Endothelial cell of umbilical vein (primary cell): ENCODE data around the gene HNRNPA2B1. TPM values are rescaled to one million over a fixed set of nuclear protein-coding genes. Genes with fewer than 3 reads are reported as not detected.
A peak's percentile ranks its signal among the peaks of the same experiment; 100 is the strongest.

Source experiments
- BruUV-seq: library from RNA; stranded (reverse); fragments of 400-500 nt; replicated peaks from 2 replicates; lab custom pipeline; 2021; lab: Mats Ljungman, UMichigan
- CTCF ChIA-PET: fragments of 300-600, 350-600 bp; sonication (Branson Sonifier 250); formaldehyde crosslinking; loops from one replicate; lab custom pipeline; 2021; ENCODE audit warnings: antibody characterized with exemption, inconsistent platforms; lab: Charles Lee
- POLR2A ChIA-PET: fragments of 300-600, 350-600 bp; sonication (Branson Sonifier 250); formaldehyde crosslinking; loops from one replicate; lab custom pipeline; 2021; ENCODE audit warnings: antibody characterized with exemption, inconsistent platforms; lab: Charles Lee
- DNase-seq: peaks from one replicate; pipeline ENCODE4 v3.0.0-alpha.2; 2011; ENCODE audit warnings: low read depth, low spot score
- FAIRE-seq: peaks from 2 replicates; lab custom pipeline; 2011; peaks lifted over from hg19 to GRCh38; lab: Jason Lieb, UNC
- H2AFZ ChIP-seq: 2 replicates; pipeline ENCODE4 v1.6.0; 2012; ENCODE audit warnings: low read depth, low read length, control low read depth, inconsistent platforms
- H3K27ac ChIP-seq: 2 replicates; pipeline ENCODE4 v1.5.1; 2011; ENCODE audit warnings: low read depth, mild to moderate bottlenecking, control low read depth, low read length, moderate library complexity; ENCODE audit not compliant: insufficient read depth
- H3K27me3 ChIP-seq, 2 experiments: 2 replicates each; pipeline versions ENCODE4 v1.6.0 to v1.6.1; 2011; ENCODE audit warnings: low read length in 2 of 2, mixed read lengths in 1 of 2; ENCODE audit not compliant: control insufficient read depth in 2 of 2, insufficient read depth in 2 of 2
- H3K36me3 ChIP-seq, 2 experiments: 2 replicates in 1 of 2; 3 replicates in 1 of 2; pipeline ENCODE4 v1.5.1; 2011; ENCODE audit warnings: low read length in 2 of 2, mild to moderate bottlenecking in 1 of 2, moderate library complexity in 1 of 2; ENCODE audit not compliant: control insufficient read depth in 2 of 2, insufficient read depth in 2 of 2; ENCODE audit errors: extremely low read depth in 1 of 2
- H3K4me1 ChIP-seq: 3 replicates; pipeline ENCODE4 v1.5.1; 2011; ENCODE audit warnings: mild to moderate bottlenecking, low read length; ENCODE audit not compliant: control insufficient read depth, insufficient read depth; ENCODE audit errors: extremely low read depth
- H3K4me2 ChIP-seq: 2 replicates; pipeline ENCODE4 v1.6.1; 2011; ENCODE audit warnings: low read length, control low read depth, mixed read lengths; ENCODE audit not compliant: insufficient read depth
- H3K4me3 ChIP-seq, 3 experiments: fragments of 200-600 bp in 1 of 3; sonication (generic), shearing (Covaris generic) in 1 of 3; replicated peaks in 1 of 3; 2 replicates each; pipeline ENCODE4 v1.5.1; 2011 to 2016; ENCODE audit warnings: control low read depth in 3 of 3, low read length in 3 of 3, mild to moderate bottlenecking in 2 of 3, inconsistent platforms in 1 of 3, low read depth in 1 of 3, moderate library complexity in 1 of 3; ENCODE audit not compliant: insufficient read depth in 1 of 3
- H3K79me2 ChIP-seq: 2 replicates; pipeline ENCODE4 v1.6.0; 2012; ENCODE audit warnings: low read length, inconsistent platforms; ENCODE audit not compliant: control insufficient read depth, insufficient read depth
- H3K9ac ChIP-seq: replicated peaks from 2 replicates; pipeline ENCODE3; 2011; ENCODE audit warnings: low read length, control low read depth; ENCODE audit not compliant: insufficient read depth; ENCODE audit errors: extremely low read depth
- H3K9me1 ChIP-seq: replicated peaks from 3 replicates; pipeline ENCODE4 v1.6.0; 2011; ENCODE audit warnings: mild to moderate bottlenecking, low read length; ENCODE audit not compliant: control insufficient read depth, insufficient read depth; ENCODE audit errors: extremely low read depth
- H3K9me3 ChIP-seq: replicated peaks from 2 replicates; pipeline ENCODE4 v1.5.1; 2012; ENCODE audit warnings: low read length, inconsistent platforms; ENCODE audit not compliant: control insufficient read depth, insufficient read depth
- H4K20me1 ChIP-seq: replicated peaks from 2 replicates; pipeline ENCODE3; 2011; ENCODE audit warnings: mild to moderate bottlenecking, low read length; ENCODE audit not compliant: control insufficient read depth, insufficient read depth; ENCODE audit errors: extremely low read depth
- EZH2 ChIP-seq: IDR thresholded peaks from 2 replicates; pipeline ENCODE4 v1.6.1; 2012; ENCODE audit warnings: borderline replicate concordance, low read depth, mild to moderate bottlenecking, moderate library complexity, low read length, inconsistent platforms; ENCODE audit not compliant: severe bottlenecking
- FOS ChIP-seq: IDR thresholded peaks from 2 replicates; pipeline ENCODE4 v1.6.1; 2011; ENCODE audit warnings: mild to moderate bottlenecking, low read length, moderate library complexity, borderline replicate concordance; ENCODE audit not compliant: insufficient read depth
- GATA2 ChIP-seq: IDR thresholded peaks from 2 replicates; pipeline ENCODE4 v1.7.0; 2011; ENCODE audit warnings: low read depth, mild to moderate bottlenecking, moderate library complexity, mixed read lengths, low read length; ENCODE audit not compliant: insufficient read length, insufficient read depth
- JUN ChIP-seq: IDR thresholded peaks from 2 replicates; pipeline ENCODE4 v1.6.1; 2011; ENCODE audit warnings: borderline replicate concordance, low read depth; ENCODE audit not compliant: insufficient read length, insufficient read depth
- MYC ChIP-seq: IDR thresholded peaks from one replicate; pipeline ENCODE4 v1.6.1; 2011; ENCODE audit warnings: mild to moderate bottlenecking, low read depth, low read length
- POLR2A ChIP-seq: IDR thresholded peaks from 2 replicates; pipeline ENCODE4 v1.6.1; 2012; ENCODE audit warnings: low read depth, mild to moderate bottlenecking, control low read depth, low read length
- POLR2AphosphoS5 ChIP-seq: IDR thresholded peaks from 2 replicates; pipeline ENCODE4 v1.6.1; 2012; ENCODE audit warnings: low read depth, mild to moderate bottlenecking, control low read depth, low read length, moderate library complexity; ENCODE audit not compliant: insufficient read depth
- dilution Hi-C: fragments of 300-500 bp; cut with MboI; formaldehyde crosslinking; loops from one replicate; pipeline ENCODE4 v1.15.0; 2019; ENCODE audit warnings: low sequenced_read_pairs; ENCODE audit not compliant: extremely low pct_ligation_motif_present
- intact Hi-C: fragments of 100-400 bp; cut with micrococcal nuclease; formaldehyde crosslinking; loops from one replicate; pipeline ENCODE4 v1.10.0; 2022
- polyA plus RNA-seq, 4 experiments: library from polyadenylated mRNA; depleted of rRNA in 3 of 4; stranded (reverse) in 3 of 4; unstranded in 1 of 4; fragments of >200 nt; gene quantifications; 2 replicates each; pipeline versions ENCODE4 v1.2.1 to v1.2.3, GENCODE V29; 2011 to 2012; ENCODE audit warnings: missing spikeins in 1 of 4
- total RNA-seq: library from RNA; stranded (reverse); gene quantifications from 2 replicates; pipeline ENCODE4 v1.2.3, GENCODE V29; 2021
- TF ChIP-seq, protein P1 (sequence below): IDR thresholded peaks from 2 replicates; pipeline ENCODE4 v1.6.1; 2011; ENCODE audit not compliant: insufficient read depth, insufficient read length
- TF ChIP-seq, protein P2 (sequence below), 2 donors: IDR thresholded peaks; 1 replicate in 1 of 2; 2 replicates in 1 of 2; pipeline ENCODE4 v1.5.1; 2011; ENCODE audit warnings: low read length in 2 of 2, mild to moderate bottlenecking in 2 of 2, moderate library complexity in 2 of 2, control low read depth in 1 of 2, inconsistent platforms in 1 of 2, low read depth in 1 of 2; ENCODE audit not compliant: insufficient read depth in 1 of 2; ENCODE audit errors: extremely low read depth in 1 of 2

The HNRNPA2B1 gene
- total and polyA plus RNA-seq, 2 donors (not counting 3 experiments of a cell fraction or from before 2014, with no cell fraction given), result 198 to 703 TPM

DNA sequence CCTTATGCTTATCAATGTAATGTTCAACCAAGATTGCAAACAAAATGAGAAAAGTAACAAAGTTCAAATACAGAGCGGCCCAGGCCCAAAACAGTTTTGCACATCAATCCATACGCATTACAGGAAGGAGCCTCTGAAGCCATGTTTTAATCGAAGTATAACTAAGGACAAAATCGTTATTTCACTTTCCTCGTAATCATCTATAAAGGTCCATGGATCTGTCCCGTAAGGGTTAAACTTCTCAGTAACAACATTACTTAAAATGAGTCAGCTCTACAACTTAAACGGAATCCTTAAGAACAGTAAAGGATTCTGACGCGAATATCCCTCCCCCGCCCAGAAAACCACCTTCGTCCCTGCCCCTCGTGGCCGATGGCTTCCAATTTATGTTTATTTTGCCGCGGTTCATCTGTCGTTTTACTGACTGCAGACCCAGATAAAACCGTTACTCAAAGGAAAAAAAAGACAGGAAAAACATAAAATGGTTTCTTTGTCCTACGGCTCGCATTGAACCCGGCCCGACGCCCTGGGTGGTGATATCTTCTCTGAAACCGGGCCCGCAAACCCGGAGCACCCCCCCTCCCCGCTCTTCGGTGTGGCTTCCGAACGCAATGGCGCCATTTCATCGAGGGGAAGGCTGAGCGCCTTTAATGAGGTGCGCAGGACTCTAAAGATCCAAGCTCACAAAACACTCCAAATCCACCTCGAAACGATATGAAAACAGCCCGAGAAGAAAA, 1.1 kb downstream of the HNRNPA2B1 start:
- H3K36me3 ChIP-seq, result peaks cover 5 to 28% of the 10 kb centered on the region in 2 experiments
- dilution Hi-C loops, result loop anchor here (25.0 kb wide), 1 partner anchor 963 kb away; the partner anchor contains the start of genes HOXA10, HOXA3, HOXA7 and HOXA9

More for the DNA sequence above, 1.1 kb downstream of the HNRNPA2B1 start:
- ChIA-PET CTCF (interaction anchor here (0.6 to 4.4 kb wide), 14 partner anchors 11 to 468 kb away, joined by 3 to 98 read pairs (median 6); partner anchors contain the start of gene NFE2L3), POLR2A (interaction anchor here (0.7 to 1.2 kb wide), 13 partner anchors 8 to 977 kb away, joined by 3 to 10 read pairs (median 4); partner anchors contain the start of genes HOXA7 and NFE2L3)
- Histone ChIP-seq H3K9me3 (no peaks in the 10 kb centered on the region), H3K27me3 (no peaks in the 10 kb centered on the region), H3K79me2 (peaks cover 89% of the 10 kb centered on the region), H2AFZ (no peak overlapping the region), H3K4me3 (peak overlapping the region; percentile 98 to 100 (median 98)), H3K9me1 (no peaks in the 10 kb centered on the region), H3K4me2 (peak overlapping the region; percentile 90), H3K27ac (peak overlapping the region; percentile 97), H4K20me1 (peaks cover 42% of the 10 kb centered on the region), H3K4me1 (peaks cover 40% of the 10 kb centered on the region), H3K9ac (peak overlapping the region; percentile 100)
- FAIRE-seq (no peak), DNase-seq (no peak)
- intact Hi-C loops, result loop anchor here (1.0 to 10.0 kb wide), 11 partner anchors 45 to 1408 kb away; partner anchors contain the start of gene SKAP2
- no TSS peak for BruUV-seq
- TF ChIP-seq, protein P1, sequence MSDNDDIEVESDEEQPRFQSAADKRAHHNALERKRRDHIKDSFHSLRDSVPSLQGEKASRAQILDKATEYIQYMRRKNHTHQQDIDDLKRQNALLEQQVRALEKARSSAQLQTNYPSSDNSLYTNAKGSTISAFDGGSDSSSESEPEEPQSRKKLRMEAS, result no peak
- no peak for TF ChIP-seq GATA2
- TF ChIP-seq POLR2A, result no peak
- TF ChIP-seq MYC, result no peak
- TF ChIP-seq JUN, result no peak
- no peak for TF ChIP-seq FOS
- TF ChIP-seq, protein P2, sequence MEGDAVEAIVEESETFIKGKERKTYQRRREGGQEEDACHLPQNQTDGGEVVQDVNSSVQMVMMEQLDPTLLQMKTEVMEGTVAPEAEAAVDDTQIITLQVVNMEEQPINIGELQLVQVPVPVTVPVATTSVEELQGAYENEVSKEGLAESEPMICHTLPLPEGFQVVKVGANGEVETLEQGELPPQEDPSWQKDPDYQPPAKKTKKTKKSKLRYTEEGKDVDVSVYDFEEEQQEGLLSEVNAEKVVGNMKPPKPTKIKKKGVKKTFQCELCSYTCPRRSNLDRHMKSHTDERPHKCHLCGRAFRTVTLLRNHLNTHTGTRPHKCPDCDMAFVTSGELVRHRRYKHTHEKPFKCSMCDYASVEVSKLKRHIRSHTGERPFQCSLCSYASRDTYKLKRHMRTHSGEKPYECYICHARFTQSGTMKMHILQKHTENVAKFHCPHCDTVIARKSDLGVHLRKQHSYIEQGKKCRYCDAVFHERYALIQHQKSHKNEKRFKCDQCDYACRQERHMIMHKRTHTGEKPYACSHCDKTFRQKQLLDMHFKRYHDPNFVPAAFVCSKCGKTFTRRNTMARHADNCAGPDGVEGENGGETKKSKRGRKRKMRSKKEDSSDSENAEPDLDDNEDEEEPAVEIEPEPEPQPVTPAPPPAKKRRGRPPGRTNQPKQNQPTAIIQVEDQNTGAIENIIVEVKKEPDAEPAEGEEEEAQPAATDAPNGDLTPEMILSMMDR (IDR thresholded peaks at IDR 0.05; ENCODE audit: extremely low read depth in 1 of 2, insufficient read depth in 1 of 2, low read depth in 1 of 2, low read length in 2 of 2), result no peak
- TF ChIP-seq POLR2AphosphoS5, result no peak
- no peak for TF ChIP-seq EZH2
